GM19455 (cell line): Measurements from ENCODE around the gene STYX.

ENCODE experiments used
- ATAC-seq: cut with Tn5 transposase; IDR thresholded peaks from one replicate; pipeline ENCODE4 v1.9.1; 2021; ENCODE audit not compliant: unreplicated experiment

The STYX gene

GRCh38 chr14:52783206-52783605 is 53.2 kb downstream of the STYX start:
- ATAC-seq: no peak

DNA sequence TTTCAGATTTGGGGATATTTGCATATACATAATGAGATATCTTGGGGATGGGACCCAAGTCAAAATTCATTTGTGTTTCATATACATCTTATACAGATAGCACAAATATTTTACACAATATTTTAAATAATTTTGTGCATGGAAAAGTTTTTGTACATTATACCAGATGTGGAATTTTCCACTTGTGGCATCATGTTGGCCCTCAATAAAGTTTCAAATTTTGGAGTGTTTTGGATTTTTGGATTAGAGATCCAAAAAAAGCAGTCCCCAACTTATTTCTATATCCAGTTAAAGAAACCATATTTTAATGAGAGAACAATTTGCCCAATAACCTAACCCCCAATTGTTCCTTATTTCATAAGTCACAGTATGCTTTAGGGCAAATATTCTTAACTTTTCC is 56.9 kb downstream of the STYX start:
- no peak for ATAC-seq

GRCh38 chr14:52789118-52789517 is 59.2 kb downstream of the STYX start:
- ATAC-seq: no peak

DNA sequence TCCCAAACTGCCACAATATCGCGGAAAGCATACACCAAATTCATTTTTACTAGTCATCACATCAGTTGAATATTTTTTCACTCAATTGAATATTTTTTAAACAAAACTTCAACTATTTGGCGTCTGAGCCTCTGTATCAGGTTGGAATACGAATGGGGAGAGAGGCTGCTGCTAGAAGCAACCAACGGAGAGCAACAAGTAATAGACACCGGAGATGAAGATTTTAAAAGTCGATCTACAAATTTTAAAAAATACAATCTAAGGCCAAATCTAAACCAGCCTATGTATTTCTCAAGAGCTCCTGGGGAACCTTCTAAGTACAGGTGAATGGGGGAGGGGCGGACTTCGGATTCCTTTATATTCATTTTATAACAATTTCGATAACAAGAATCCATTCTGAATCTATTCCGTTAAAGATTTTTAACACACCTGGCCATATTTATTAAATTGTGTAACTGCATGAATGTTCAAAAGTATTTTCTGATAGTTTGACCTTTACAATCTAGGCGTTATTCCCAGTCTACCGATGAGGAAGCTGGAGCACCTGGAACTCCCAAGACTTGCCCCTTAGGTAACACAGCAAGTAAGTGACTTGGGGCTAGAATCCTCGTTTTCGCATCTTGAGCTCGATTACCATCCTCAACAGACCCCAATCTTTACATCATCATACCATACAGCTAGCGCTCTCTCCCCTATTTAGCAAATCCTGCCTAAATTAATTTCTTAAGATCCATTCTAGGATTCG is 60.2 kb downstream of the STYX start:
- ATAC-seq: no peak

DNA sequence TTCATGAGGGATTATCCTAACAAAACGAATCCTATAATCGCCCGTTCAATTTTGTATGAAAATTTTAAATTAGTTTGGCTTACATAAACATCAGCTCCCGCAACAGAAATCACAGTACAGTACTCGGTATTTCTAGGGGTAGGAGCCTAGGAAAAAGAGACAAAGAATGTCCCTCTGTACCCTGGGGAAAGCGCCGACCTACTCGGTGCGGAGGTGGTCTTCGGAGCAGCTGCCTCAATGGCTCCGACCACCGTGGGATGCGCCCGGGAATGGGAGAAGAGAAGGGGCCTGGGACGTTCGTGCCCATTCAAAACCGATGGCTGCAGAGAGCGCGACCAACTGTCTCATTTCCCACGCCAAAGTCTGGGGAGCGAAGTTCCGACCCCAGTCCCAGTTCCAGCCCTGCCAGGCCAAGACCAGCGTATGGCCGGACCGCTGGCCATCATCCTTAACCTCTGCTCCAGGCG is 60.8 kb downstream of the STYX start:
- ATAC-seq: no peak

GRCh38 chr14:52791223-52792096 is 61.5 kb downstream of the STYX start, which contains the start of gene GNPNAT1:
Gene GNPNAT1, minus strand, starts transcription at chr14:52791607. Its CDS starts 6,957 bp downstream, at chr14:52784650.
- ATAC-seq: peak; percentile 90

DNA sequence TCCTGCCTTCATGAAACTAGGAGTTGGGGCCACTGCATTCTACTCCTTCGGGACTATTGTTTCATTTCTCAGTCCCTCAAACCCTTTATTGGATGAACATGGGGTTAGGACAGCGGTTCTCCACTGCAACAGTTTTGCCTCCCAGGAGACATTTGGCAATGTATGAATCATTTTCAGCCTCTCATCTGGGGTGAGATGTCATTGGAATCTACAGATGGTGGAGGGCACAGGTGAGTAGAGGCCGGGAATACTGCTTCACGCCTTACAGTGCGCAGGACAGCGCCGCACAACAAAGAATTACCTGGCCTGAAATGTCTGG is 62.1 kb downstream of the STYX start:
- ATAC-seq: no peak

GRCh38 chr14:52793061-52793460 is 63.1 kb downstream of the STYX start:
- ATAC-seq: no peak

DNA sequence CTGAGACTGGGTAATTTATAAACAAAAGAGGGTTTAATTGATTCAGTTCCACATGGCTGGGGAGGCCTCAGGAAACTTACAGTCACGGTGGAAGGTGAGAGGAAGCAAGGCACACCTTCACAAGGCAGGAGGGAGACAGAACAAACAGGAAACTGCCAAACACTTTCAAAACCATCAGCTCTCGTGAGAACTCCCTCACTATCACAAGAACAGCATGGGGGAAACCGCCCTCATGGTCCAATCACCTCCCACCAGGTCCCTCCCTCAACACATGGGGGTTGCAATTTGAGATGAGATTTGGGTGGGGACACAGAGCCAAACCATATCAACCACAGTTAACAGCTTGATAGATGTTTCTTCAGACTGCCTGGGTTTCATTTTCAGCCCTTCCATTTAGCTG is 67.7 kb downstream of the STYX start:
- no peak for ATAC-seq

DNA sequence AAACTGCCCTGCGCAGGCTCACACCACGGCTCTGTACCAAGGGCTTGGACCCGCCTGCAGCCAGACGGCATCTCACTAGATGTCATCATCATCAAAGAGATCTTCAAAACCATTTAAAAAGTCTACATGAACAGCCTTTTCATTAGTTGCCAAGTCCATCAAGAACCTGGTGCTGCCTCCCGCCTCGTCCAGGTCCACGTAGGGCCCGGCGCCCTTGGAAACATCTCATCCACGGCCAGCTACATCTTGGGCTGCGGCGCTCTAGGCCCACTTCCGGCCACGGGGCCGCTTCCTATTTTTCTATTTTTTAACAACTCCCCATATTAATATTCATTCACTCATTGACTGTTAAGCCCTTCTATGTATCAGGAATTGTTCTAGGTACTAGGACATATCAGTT is 68.9 kb downstream of the STYX start:
- ATAC-seq: no peak

DNA sequence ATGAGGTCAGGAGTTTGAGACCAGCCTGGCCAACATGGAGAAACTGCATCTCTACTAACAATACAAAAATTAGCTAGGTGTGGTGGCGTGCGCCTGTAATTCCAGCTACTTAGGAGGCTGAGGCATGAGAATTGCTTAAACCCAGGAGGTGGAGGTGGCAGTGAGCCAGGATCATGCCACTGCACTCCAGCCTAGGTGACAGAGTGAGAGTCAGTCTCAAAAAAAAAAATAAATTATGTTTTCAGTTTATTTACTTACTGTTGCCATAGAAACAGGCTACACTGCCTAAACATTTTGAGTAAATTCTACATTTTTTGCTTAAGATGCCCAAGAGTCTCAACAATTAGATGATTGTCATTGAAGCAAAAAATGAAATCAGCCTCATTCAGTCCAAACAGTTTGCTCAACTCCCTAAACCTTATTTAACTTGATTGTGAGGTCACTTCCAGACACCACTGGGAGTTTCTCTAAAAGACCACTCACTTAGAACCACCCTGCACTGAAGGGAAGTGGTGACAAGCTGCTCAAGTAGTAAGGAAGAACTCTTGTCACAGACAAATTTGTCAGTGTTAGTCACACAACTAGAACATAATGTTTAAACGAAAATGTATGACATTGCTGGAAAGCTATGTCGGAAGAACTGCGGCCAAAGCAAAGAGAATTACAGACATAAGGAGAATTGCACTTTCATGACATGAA is 71.2 kb downstream of the STYX start:
- no peak for ATAC-seq

DNA sequence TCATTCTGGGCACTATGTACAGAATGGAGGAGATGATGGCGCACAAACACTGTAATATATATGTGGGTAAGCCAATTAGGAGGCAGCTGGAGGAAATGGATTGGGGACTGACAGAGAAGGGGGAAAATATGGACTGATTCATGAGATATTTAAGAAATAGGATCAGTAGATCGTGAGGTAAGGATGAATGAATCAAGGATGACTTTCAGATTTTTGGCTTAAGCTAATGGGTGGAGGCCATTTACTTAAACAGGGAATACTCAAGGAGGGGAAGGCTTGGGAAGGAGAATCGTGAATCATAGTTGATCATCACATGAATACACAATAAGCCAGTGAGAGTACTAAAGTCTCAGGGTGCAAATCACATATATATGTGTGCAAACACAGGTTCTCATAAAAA is 72.6 kb downstream of the STYX start:
- ATAC-seq: no peak

GRCh38 chr14:52806115-52806514 is 76.1 kb downstream of the STYX start:
- ATAC-seq: no peak

- ATAC-seq: no peak
Measured at GRCh38 chr14:52808101-52808500, 78.1 kb downstream of the STYX start.

GRCh38 chr14:52821805-52822250 is 91.9 kb downstream of the STYX start:
- no peak for ATAC-seq

- no peak for ATAC-seq
Measured at GRCh38 chr14:52824462-52824861, 94.5 kb downstream of the STYX start.
